HG02885 (cell line): Measurements from ENCODE around the gene SUPT3H.
"Not testable (repeated sequence)": the region's sequence is repeated elsewhere in the genome, so short reads cannot be mapped to it uniquely, and the experiment has no call there.

Experiments used
- ATAC-seq: cut with Tn5 transposase; IDR thresholded peaks from one replicate; pipeline ENCODE4 v1.9.1; 2021; ENCODE audit warnings: mild to moderate bottlenecking; ENCODE audit not compliant: unreplicated experiment, poor library complexity

SUPT3H gene

DNA sequence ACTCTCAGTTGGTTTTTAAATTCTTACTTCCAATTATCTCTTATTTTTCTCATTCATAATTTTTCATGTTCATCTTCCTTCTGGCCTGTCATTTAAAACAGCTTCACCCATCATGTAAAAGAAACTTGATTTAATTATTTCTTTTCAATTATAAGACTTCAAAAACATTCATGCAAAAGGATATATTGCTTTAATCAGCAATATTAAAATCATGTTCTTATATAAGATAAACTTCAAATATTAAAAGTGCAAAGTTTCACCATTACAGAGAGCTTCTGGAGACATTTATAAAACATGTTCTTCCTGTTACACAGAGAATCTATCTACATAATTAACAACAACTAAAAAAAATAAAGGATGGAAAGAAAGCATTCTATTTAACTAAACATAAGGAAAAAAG lies 446.3 kb downstream of the SUPT3H start:
- ATAC-seq, result no peak

DNA sequence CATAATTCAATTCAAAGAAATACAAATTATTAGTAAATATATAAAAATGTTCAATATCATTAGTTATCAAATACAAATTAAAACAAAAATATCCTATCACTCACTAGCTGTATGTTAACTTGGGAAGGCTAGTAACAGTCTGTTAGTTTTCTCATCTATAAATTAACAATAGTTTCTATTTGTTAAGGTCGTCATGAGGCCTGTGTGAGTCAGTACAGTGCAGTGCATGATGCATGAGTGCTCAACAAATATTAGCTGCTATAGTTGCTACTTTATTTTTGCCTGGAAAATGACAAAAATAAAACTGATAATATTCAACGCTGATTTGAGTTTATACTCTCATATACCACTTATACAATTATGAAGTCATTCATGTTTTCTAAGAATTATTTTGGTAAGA lies 451.2 kb downstream of the SUPT3H start:
- no peak for ATAC-seq

- ATAC-seq, result no peak
Measured at GRCh38 chr6:44925100-44925739, 452.5 kb downstream of the SUPT3H start.

DNA sequence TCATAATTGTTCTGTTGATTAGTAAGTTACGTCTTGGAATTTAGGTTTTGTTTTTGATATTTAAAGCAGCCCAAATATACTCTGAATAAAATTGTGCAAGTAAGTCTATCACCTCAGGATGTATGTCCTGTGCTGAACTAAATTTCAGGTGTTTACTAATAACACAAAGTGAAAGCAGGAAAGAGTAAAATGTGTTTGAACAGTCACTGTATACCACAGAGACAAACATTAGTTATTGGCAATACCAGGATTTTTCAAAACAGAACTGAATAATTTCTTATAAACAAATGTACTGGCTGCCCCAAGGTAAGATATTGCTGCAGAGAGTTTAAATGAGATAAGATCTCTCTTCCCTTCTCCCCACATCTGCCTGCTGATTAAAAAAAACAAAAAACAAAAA lies 454.3 kb downstream of the SUPT3H start:
- no peak for ATAC-seq

DNA sequence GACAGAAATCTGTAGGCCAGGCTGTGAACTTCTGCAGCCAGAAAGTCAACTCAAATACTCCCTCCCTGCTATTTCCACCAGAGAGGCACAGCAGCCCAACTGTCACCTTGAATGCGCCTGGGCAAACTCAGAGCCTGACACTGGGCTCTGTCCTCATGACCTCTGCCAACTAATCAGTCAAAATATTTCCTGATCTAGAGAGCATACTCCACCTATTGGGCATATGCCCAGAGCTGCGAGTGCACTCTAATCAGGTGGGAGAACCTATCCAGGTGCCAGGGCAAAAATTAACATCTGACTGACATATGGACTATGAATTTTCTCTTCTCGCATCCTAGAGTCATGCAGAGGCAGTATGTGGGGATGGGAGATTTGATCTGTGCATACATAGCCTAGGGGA lies 455.9 kb downstream of the SUPT3H start:
- no peak for ATAC-seq

DNA sequence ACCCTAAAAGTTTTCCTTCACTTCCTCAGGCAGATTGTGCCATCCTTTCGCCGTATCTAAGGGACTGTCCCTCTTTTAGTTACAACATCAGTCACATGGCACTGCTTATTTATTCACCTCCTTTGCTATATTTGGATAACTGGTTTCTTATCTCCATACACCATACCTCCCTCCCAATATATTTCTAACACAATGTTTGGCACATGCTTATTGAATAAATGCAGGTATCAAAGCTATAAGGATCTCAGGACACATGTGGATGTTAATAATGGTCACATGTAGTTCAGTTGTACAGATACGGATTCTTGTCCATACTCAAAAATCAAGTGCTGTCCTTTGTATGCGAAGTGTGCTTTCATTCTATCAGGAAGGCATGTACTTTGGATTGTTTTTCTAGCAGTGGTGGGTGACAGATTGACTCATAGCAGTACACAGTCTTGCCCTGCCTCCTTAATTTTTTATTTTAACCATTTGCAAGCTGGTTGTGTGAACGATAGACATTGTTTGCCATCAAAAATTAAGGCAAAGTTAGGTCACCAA lies 456.7 kb downstream of the SUPT3H start:
- no peak for ATAC-seq

DNA sequence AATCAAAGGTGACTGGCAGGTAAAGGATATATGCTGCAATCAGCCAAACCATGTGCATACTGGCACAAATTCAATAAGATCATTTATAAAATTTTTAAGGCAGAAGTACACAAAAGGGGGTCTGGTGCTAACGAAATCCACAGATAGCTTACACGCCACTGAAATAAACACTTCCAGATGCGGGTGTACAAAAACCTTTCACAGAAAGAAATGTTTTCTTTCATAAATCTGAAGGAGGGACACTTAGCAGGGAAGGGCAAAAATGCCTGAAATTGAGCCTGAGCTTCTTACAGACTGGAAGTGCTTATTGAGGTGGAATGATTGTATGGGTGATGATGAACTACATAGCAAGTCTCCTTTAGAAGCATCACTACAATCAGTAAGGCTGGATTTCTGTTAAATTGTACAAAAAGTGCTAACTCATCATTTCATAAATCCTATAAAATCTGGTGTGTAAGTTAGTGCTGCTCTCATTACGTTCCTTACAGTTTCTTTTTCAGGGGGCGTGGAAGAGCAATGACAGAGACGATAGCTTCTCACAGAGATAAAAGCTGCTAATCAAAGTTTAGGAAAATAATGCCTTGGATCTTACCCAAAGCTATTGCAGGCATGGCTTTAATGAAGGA lies 458.9 kb downstream of the SUPT3H start:
- no peak for ATAC-seq

GRCh38 chr6:44917430-44917829 lies 460.3 kb downstream of the SUPT3H start:
- ATAC-seq, result no peak

DNA sequence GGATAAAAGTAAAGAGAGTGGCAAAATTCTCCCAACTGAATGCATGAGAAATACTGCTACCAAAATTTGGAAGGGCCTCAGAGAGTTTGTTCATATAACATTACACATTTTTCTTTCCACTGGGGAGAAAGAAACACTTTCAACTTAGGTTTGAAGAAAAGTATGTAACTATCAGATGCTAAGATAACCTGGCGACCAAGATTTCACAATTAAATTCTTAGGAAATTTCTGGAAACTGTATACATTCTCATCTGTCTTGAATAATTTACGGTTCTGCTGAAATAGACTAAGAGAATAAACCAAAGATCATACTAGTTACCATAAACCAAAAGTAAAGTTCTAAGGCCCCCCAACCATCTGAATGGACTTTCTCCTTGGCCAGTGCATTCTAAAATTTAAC lies 462.6 kb downstream of the SUPT3H start:
- no peak for ATAC-seq

GRCh38 chr6:44914141-44914540 lies 463.6 kb downstream of the SUPT3H start:
- ATAC-seq, result no peak

- ATAC-seq, result no peak
Measured at GRCh38 chr6:44906761-44907160, 471.0 kb downstream of the SUPT3H start.

DNA sequence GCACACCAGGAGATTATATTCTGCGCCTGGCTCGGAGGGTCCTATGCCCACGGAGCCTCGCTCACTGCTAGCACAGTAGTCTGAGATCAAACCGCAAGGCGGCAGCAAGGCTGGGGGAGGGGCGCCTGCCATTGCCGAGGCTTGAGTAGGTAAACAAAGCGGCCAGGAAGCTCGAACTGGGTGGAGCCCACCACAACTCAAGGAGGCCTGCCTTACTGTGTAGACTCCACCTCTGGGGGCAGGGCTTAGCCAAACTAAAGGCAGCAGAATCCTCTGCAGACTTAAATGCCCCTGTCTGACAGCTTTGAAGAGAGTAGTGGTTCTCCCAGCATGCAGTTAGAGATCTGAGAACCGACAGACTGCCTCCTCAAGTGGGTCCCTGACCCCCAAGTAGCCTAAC lies 477.4 kb downstream of the SUPT3H start:
- not testable (repeated sequence) for ATAC-seq

GRCh38 chr6:44898296-44898930 lies 479.3 kb downstream of the SUPT3H start:
- no peak for ATAC-seq

DNA sequence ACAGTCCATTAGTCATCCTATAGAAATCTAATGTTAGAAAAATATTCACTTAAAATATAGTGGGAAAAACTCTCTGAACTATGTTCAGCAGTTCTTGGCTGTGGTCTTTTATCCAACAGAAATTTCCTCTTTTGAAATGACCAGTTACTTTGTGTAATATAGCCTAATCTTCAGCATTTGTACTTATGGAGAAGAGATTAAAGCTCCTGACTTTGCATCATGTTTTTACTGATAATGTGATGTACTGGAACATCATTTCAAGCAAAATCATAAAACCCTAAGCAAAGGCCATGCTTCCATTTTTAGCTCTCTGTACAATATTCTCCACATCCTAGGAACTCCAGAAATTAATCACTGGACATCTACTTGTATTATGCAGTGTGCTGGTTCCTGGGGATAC lies 480.4 kb downstream of the SUPT3H start:
- ATAC-seq, result no peak

DNA sequence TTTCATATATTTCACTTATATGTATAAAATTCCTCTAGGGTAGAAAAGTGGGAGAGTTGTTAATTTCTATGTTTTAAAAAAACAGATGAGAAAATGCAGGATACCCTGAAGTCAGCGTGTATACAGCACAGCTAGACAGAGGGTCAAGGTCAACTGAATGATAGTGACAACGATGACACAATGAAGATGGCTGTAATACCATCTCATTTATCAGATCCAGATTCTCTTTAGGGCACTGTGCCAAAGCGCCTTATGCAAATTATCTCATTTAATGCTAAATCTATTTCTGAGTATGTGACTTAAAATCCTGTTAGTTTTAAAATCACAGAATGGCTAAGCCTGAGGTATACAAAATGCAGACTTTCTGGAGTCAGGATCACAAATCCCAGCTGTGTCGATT lies 481.0 kb downstream of the SUPT3H start:
- no peak for ATAC-seq

DNA sequence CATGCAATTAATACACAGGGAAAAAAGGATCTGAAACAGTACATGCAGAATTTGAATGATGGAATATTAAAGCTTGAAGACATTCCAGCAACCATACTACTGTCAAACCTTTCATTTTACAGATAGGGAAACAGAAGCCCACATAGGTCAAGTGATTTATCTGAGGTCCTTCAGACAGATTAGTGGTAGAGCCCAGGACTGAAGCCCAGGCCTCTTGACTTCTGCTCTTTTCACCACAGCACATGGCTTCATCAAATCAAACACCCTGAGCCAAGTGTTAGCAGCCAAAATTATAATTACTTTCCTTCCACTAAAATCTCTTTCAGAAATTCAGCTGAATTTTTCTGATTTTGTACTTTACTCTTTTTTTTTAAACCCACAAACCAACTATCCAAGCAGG lies 485.2 kb downstream of the SUPT3H start:
- ATAC-seq, result no peak

GRCh38 chr6:44879071-44879470 lies 498.7 kb downstream of the SUPT3H start:
- not testable (repeated sequence) for ATAC-seq

GRCh38 chr6:44876638-44877037 lies 501.1 kb downstream of the SUPT3H start:
- not testable (repeated sequence) for ATAC-seq

DNA sequence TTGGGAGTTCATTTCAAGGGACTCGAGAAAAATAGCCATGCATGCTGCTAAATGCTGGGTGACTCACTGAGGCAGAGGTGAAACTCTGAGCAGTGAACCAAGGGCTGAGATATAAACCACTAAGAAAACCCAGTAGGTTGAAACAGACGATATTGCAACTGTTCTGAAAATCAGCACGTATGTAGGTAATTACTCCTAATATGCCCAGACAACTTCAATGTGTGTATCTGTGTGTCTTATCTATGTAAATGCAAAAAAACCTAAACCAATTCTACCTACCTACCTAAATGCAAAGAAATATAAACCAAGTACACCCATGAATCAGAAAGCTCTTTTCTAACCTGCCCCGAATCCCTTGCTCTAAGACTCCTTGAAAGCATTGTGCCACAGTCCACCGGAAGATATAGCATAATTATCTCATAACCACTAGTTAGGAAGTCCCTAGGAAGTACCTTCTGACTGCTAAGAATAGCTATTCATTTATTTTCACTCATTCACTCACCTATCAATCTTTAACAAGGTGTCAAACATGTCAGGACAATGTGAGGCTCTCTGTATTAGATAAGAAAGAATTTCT lies 508.3 kb downstream of the SUPT3H start:
- peak; percentile 78 for ATAC-seq

DNA sequence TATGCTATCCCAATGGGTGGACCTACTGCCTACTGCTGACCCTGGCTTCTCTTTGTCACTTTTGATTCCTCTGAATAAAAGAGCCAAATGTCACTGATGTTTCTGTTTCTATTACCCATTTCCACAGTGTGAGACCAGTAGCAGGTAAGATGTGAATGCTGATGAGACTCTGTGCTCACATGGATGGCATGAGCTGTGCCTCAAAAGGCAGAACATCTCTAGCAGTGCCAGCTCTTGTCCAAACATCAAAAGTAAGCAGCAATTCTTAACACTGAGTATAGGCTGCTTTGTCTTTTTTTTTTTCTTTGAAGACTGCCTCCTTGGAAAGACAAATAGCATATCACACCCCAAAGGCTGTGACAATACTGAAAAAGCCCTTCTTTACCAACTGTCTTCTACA lies 508.8 kb downstream of the SUPT3H start:
- ATAC-seq, result peak; percentile 15

DNA sequence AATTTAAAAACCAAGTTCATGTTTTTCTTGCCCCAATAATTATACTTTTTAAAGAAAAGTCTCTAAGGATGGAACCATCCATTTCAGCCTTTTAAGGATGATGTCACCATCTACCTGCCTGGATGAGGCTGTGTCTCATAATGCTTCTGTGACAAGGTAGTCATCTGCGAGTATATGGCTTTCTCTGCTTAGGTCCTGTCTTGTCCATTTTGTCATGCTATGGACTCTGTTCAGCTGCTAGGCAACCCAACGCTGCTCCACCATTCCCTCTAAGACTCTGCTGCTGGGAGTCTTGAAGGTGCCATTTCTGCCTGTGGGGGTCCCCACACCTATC lies 509.4 kb downstream of the SUPT3H start:
- peak; percentile 60 for ATAC-seq
